Naive thymus-derived CD4-positive, alpha-beta T cell (primary cell): ENCODE measurements around the gene BMP6. TPM values are rescaled to one million over a fixed set of nuclear protein-coding genes. Genes with fewer than 3 reads are reported as not detected.

Experiments
- ATAC-seq: fragments of 150-1000 bp; cut with Tn5 transposase; 2 replicates; pipeline ENCODE4 v1.10.0; 2021; ENCODE audit warnings: mild to moderate bottlenecking, moderate library complexity
- CTCF ChIA-PET: fragments of 350-600 bp; sonication (Branson Sonifier 250); formaldehyde crosslinking; loops from one replicate; lab custom pipeline; 2021; ENCODE audit warnings: antibody characterized with exemption; lab: Charles Lee
- POLR2A ChIA-PET: fragments of 350-600 bp; sonication (Branson Sonifier 250); formaldehyde crosslinking; loops from one replicate; lab custom pipeline; 2021; ENCODE audit warnings: antibody characterized with exemption, inconsistent platforms; lab: Charles Lee
- DNase-seq, 9 donors: peaks; one replicate each; pipeline versions ENCODE4 v3.0.0 to v3.0.0-alpha.2; 2020 to 2022; ENCODE audit warnings: mixed read lengths in 1 of 9
- H3K27ac ChIP-seq: one replicate; pipeline ENCODE4 v1.7.0; 2013; ENCODE audit warnings: mild to moderate bottlenecking, low read depth, low read length, moderate library complexity
- H3K27me3 ChIP-seq, 2 donors: one replicate each; pipeline ENCODE4 v1.7.0; 2013; ENCODE audit warnings: low read length in 2 of 2, mild to moderate bottlenecking in 2 of 2, moderate library complexity in 2 of 2; ENCODE audit not compliant: control insufficient read depth in 2 of 2, insufficient read depth in 2 of 2
- H3K36me3 ChIP-seq, 3 experiments: 1 replicate in 2 of 3; 2 replicates in 1 of 3; pipeline ENCODE4 v1.7.0; 2013; ENCODE audit warnings: low read length in 3 of 3, mild to moderate bottlenecking in 3 of 3, moderate library complexity in 1 of 3; ENCODE audit not compliant: insufficient read depth in 3 of 3, control insufficient read depth in 2 of 3
- H3K4me1 ChIP-seq, 2 donors: one replicate each; pipeline ENCODE4 v1.7.0; 2013; ENCODE audit warnings: low read length in 2 of 2, mild to moderate bottlenecking in 2 of 2, moderate library complexity in 1 of 2; ENCODE audit not compliant: control insufficient read depth in 2 of 2, insufficient read depth in 2 of 2
- H3K4me3 ChIP-seq: 2 replicates; pipeline ENCODE4 v1.7.0; 2013; ENCODE audit warnings: mild to moderate bottlenecking, low read length
- H3K9me3 ChIP-seq, 3 experiments: 1 replicate in 2 of 3; 2 replicates in 1 of 3; pipeline ENCODE4 v1.7.0; 2013; ENCODE audit warnings: low read length in 3 of 3; ENCODE audit not compliant: control insufficient read depth in 2 of 3
- H3K27ac Mint-ChIP-seq, 9 donors: one replicate each; pipeline ENCODE4 v1.8.0; 2020 to 2022; ENCODE audit warnings: mixed read lengths in 9 of 9, mild to moderate bottlenecking in 8 of 9, moderate library complexity in 5 of 9, inconsistent platforms in 2 of 9
- H3K27me3 Mint-ChIP-seq, 5 donors: one replicate each; pipeline ENCODE4 v1.8.0; 2021 to 2022; ENCODE audit warnings: mixed read lengths in 5 of 5, mild to moderate bottlenecking in 1 of 5
- H3K36me3 Mint-ChIP-seq, 5 donors: one replicate each; pipeline ENCODE4 v1.8.0; 2020 to 2022; ENCODE audit warnings: mixed read lengths in 5 of 5, mild to moderate bottlenecking in 3 of 5, inconsistent platforms in 1 of 5
- H3K4me1 Mint-ChIP-seq, 7 donors: one replicate each; pipeline ENCODE4 v1.8.0; 2020 to 2022; ENCODE audit warnings: mixed read lengths in 7 of 7, mild to moderate bottlenecking in 3 of 7, inconsistent platforms in 1 of 7
- H3K4me3 Mint-ChIP-seq, 10 donors: one replicate each; pipeline ENCODE4 v1.8.0; 2020 to 2022; ENCODE audit warnings: mild to moderate bottlenecking in 10 of 10, mixed read lengths in 10 of 10, moderate library complexity in 6 of 10, inconsistent platforms in 2 of 10
- H3K9me3 Mint-ChIP-seq, 11 donors: one replicate each; pipeline ENCODE4 v1.8.0; 2020 to 2022; ENCODE audit warnings: mixed read lengths in 11 of 11, mild to moderate bottlenecking in 4 of 11, inconsistent platforms in 1 of 11, moderate library complexity in 1 of 11
- intact Hi-C, 2 donors: fragments of 100-400 bp; cut with micrococcal nuclease; formaldehyde crosslinking; loops; one replicate each; pipeline ENCODE4 v1.15.1; 2023
- polyA plus RNA-seq, 2 donors: library from polyadenylated mRNA; unstranded; fragments of 300-500 nt; fragmentation: Illumina TruSeq; gene quantifications; one replicate each; pipeline ENCODE4 v1.2.3, GENCODE V29; 2021
- total RNA-seq, 6 experiments: library from RNA in 5 of 6; stranded (reverse) in 5 of 6; gene quantifications; 1 replicate in 5 of 6; 2 replicates in 1 of 6; pipeline ENCODE4 v1.2.3 and lab custom pipeline; 2021 to 2026

BMP6 gene
- total and polyA plus RNA-seq, 7 experiments from 2014 or later: 0.07 to 0.56 (median 0.37) TPM; not detected in 4

DNA sequence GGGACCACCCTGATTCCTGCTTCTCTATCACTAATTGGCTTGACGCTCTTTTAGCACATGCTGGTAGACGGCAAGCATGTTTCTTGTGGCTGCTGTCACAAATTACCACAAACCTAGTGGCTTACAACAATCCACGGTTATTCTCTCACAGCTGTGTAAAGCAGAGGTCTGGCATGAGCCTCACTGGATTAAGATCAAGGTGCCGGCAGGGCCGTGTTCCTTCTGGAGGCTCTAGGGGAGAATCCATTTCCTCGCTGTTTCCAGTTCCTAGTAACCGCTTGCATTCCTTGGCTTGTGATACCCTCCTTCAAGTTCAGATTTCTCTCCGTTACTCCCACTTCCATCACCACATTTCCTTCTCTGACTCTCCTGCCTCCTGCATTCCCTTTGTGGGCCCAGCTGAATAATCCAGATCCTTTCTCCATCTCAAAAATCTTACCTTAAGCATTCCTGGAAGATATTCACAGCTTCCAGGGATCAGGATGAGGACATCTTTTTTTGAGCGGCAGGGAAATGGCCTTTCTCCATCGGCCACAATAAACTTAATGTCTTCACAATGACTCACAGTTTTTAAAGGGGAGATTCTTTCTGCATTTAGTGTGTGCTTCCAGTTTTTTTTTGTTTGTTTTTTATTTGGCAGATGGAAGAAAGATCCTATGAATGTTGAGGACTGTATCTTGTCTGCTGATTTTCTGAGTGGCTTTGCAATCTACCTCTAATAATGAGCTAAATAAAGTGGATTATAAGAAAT lies 39.9 kb downstream of the BMP6 start:
- intact Hi-C loops: no loop called here
- ATAC-seq (no peak), DNase-seq (no peak)
- Mint-ChIP-seq H3K27ac (no peak overlapping the region), H3K27me3 (peaks cover 2 to 46% (median 15%) of the 10 kb centered on the region in 5 donors), H3K9me3 (peaks cover 0 to 2% (median 0%) of the 10 kb centered on the region in 11 donors), H3K4me3 (no peak overlapping the region), H3K4me1 (no peaks in the 10 kb centered on the region), H3K36me3 (no peaks in the 10 kb centered on the region)
- no peaks in the 10 kb centered on the region for H3K9me3 ChIP-seq
- H3K36me3 ChIP-seq: no peaks in the 10 kb centered on the region
- H3K4me3 ChIP-seq: no peak overlapping the region
- ChIA-PET CTCF (no interaction called here), POLR2A (no interaction called here)
- no peak overlapping the region for H3K27ac ChIP-seq
- H3K27me3 ChIP-seq: no peaks in the 10 kb centered on the region
- no peaks in the 10 kb centered on the region for H3K4me1 ChIP-seq

DNA sequence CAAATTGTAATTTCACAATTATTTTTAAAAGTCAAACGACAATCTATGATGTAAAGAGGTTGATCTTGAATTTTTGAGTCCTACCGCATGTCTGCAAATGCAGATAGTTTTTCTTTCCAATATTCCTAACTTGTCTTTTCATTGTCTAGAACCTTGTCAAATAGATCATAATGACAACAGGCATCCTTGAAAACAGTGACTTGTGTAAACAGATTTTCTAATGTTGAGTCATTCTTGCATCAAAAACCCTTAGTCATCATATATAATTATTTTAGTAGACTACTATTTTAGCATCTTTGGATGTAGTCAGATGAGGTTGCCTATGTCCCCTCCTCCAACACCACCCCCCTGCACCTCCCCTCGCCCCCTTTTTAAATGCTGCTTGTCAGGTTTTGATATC lies 43.8 kb downstream of the BMP6 start:
- Histone ChIP-seq H3K36me3 (no peaks in the 10 kb centered on the region), H3K4me3 (no peak overlapping the region), H3K27ac (no peak overlapping the region), H3K4me1 (no peaks in the 10 kb centered on the region), H3K27me3 (no peaks in the 10 kb centered on the region), H3K9me3 (no peaks in the 10 kb centered on the region)
- H3K27me3 Mint-ChIP-seq: peaks cover 2 to 44% (median 17%) of the 10 kb centered on the region in 5 donors
- ChIA-PET CTCF (no interaction called here), POLR2A (no interaction called here)
- no peaks in the 10 kb centered on the region for H3K4me1 Mint-ChIP-seq
- no peak for DNase-seq
- H3K9me3 Mint-ChIP-seq: peaks cover 0 to 2% (median 0%) of the 10 kb centered on the region in 11 donors
- no peak overlapping the region for H3K4me3 Mint-ChIP-seq
- no peaks in the 10 kb centered on the region for H3K36me3 Mint-ChIP-seq
- intact Hi-C loops: no loop called here
- no peak overlapping the region for H3K27ac Mint-ChIP-seq
- no peak for ATAC-seq

DNA sequence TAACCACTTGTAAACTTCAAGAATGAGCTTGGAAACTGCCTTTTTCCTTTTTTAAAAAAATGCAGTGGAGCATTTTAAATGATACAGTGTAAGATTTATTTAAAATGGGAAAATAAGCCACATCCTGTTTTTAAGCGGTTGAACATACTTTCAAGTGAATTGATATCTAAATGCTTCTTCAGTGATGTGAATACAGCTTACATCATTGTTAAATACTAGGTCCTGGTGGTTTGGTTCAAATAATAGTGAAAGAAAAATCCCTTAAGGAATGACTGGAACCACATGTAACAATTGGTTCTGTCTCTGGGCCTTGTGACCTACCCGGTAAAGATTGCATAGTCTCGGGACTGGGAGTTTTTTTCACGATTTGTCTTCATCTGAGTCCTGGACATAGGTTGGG lies 44.2 kb downstream of the BMP6 start:
- no peak for DNase-seq
- Histone ChIP-seq H3K4me1 (no peaks in the 10 kb centered on the region), H3K4me3 (no peak overlapping the region), H3K9me3 (no peaks in the 10 kb centered on the region), H3K36me3 (no peaks in the 10 kb centered on the region), H3K27me3 (no peaks in the 10 kb centered on the region), H3K27ac (no peak overlapping the region)
- Mint-ChIP-seq H3K27ac (no peak overlapping the region), H3K9me3 (peaks cover 0 to 2% (median 0%) of the 10 kb centered on the region in 11 donors), H3K4me1 (no peaks in the 10 kb centered on the region), H3K4me3 (no peak overlapping the region), H3K36me3 (no peaks in the 10 kb centered on the region), H3K27me3 (peaks cover 2 to 41% (median 19%) of the 10 kb centered on the region in 5 donors)
- intact Hi-C loops: no loop called here
- POLR2A ChIA-PET: no interaction called here
- ATAC-seq: no peak
- CTCF ChIA-PET: no interaction called here

DNA sequence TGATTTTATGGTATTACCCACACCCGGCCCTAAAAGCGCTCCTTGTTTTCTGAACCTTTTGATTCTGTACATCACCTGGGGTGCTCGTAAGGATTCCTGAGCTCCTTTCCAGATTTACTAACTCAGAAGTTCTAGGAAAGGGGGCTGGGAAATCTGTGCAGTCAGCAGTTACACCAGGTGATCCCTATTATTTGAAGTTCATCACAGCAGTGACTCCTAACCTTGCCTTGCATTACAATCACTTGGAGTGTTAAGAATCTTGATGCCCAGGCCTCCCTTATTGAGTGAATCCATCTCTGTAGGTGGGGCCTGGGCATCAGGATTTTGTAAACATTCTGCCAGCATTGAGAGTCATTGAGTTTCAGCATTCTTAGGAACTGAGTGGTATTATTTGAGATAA lies 44.7 kb downstream of the BMP6 start:
- Mint-ChIP-seq H3K27ac (no peak overlapping the region), H3K4me3 (no peak overlapping the region), H3K36me3 (no peaks in the 10 kb centered on the region), H3K27me3 (peaks cover 2 to 36% (median 18%) of the 10 kb centered on the region in 5 donors), H3K9me3 (peaks cover 0 to 2% (median 0%) of the 10 kb centered on the region in 11 donors), H3K4me1 (no peaks in the 10 kb centered on the region)
- Histone ChIP-seq H3K4me3 (no peak overlapping the region), H3K9me3 (no peaks in the 10 kb centered on the region), H3K4me1 (no peaks in the 10 kb centered on the region), H3K36me3 (no peaks in the 10 kb centered on the region), H3K27me3 (no peaks in the 10 kb centered on the region), H3K27ac (no peak overlapping the region)
- ATAC-seq (no peak), DNase-seq (no peak)
- ChIA-PET POLR2A (no interaction called here), CTCF (no interaction called here)
- intact Hi-C loops: no loop called here

- POLR2A ChIA-PET: no interaction called here
These were observed 47.4 kb downstream of the BMP6 start for GRCh38 chr6:7773322-7773721.

DNA sequence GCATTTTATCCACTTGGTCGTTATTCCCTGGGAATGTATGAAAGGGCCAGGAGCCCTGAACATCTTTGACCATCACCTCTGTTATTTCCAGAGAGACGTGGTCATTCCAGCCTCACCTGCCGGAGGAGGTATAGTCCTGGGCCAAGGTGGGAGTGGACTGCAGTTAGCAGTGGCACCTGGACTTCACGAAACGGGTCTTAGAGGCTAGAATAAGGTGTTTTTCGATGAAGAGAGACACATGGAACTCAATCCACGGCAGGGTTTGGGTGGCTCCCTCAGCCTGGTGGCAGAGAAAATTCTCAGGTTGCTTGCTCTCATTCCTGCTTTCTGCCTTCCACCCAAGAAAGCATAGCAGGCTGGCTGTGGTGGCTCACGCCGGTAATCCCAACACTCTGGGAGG lies 48.0 kb downstream of the BMP6 start:
- DNase-seq (no peak), ATAC-seq (no peak)
- Mint-ChIP-seq H3K27ac (no peak overlapping the region), H3K9me3 (peaks cover 0 to 1% (median 0%) of the 10 kb centered on the region in 11 donors), H3K27me3 (peaks cover 2 to 31% (median 21%) of the 10 kb centered on the region in 5 donors), H3K4me3 (no peak overlapping the region), H3K4me1 (no peaks in the 10 kb centered on the region), H3K36me3 (no peaks in the 10 kb centered on the region)
- Histone ChIP-seq H3K4me3 (no peak overlapping the region), H3K27ac (no peak overlapping the region), H3K4me1 (no peaks in the 10 kb centered on the region), H3K9me3 (no peaks in the 10 kb centered on the region), H3K27me3 (no peaks in the 10 kb centered on the region), H3K36me3 (no peaks in the 10 kb centered on the region)
- ChIA-PET CTCF (no interaction called here), POLR2A (no interaction called here)
- intact Hi-C loops: no loop called here

More at GRCh38 chr6:7773322-7773721, 47.4 kb downstream of the BMP6 start:
- no peaks in the 10 kb centered on the region for H3K4me1 ChIP-seq
- H3K36me3 Mint-ChIP-seq: no peaks in the 10 kb centered on the region
- CTCF ChIA-PET: no interaction called here
- H3K27me3 ChIP-seq: no peaks in the 10 kb centered on the region
- no peak overlapping the region for H3K27ac Mint-ChIP-seq
- H3K9me3 ChIP-seq: no peaks in the 10 kb centered on the region
- H3K4me1 Mint-ChIP-seq: no peaks in the 10 kb centered on the region
- no peaks in the 10 kb centered on the region for H3K36me3 ChIP-seq
- intact Hi-C loops: no loop called here
- no peak overlapping the region for H3K4me3 ChIP-seq
- H3K27ac ChIP-seq: no peak overlapping the region
- DNase-seq (no peak), ATAC-seq (no peak)
- H3K27me3 Mint-ChIP-seq: peaks cover 2 to 36% (median 22%) of the 10 kb centered on the region in 5 donors
- no peak overlapping the region for H3K4me3 Mint-ChIP-seq
- peaks cover 0 to 1% (median 0%) of the 10 kb centered on the region in 11 donors for H3K9me3 Mint-ChIP-seq

DNA sequence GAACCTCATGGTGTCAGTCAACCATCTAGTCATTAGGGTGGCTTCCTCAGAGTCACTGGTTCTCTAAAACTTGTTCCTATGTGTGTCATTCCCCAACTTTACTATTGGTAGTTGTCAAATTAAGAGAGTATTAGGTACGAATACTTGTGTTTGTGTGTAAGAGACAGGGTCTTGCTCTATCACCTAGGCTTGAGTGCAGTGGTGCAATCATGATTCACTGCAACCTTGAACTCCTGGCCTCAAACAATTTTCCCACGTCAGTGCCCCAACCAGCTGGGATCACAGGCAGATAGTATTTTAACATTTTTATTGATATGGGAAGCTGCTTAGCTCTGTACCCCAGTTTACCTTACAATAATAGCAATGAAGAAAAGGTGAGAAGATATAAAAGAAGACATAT lies 50.6 kb downstream of the BMP6 start:
- no peak overlapping the region for H3K4me3 ChIP-seq
- POLR2A ChIA-PET: no interaction called here
- H3K27me3 Mint-ChIP-seq: peaks cover 0 to 34% (median 23%) of the 10 kb centered on the region in 5 donors
- H3K36me3 Mint-ChIP-seq: no peaks in the 10 kb centered on the region
- ATAC-seq (no peak), DNase-seq (no peak)
- no peak overlapping the region for H3K27ac Mint-ChIP-seq
- intact Hi-C loops: no loop called here
- no peaks in the 10 kb centered on the region for H3K4me1 Mint-ChIP-seq
- CTCF ChIA-PET: no interaction called here
- H3K4me1 ChIP-seq: no peaks in the 10 kb centered on the region
- no peak overlapping the region for H3K27ac ChIP-seq
- no peaks in the 10 kb centered on the region for H3K36me3 ChIP-seq
- H3K27me3 ChIP-seq: no peaks in the 10 kb centered on the region
- peaks cover 0 to 1% (median 0%) of the 10 kb centered on the region in 11 donors for H3K9me3 Mint-ChIP-seq
- no peak overlapping the region for H3K4me3 Mint-ChIP-seq
- no peaks in the 10 kb centered on the region for H3K9me3 ChIP-seq
